Lung (tissue), 12 donors: ENCODE data around the gene GGT5. TPM values are rescaled to one million over a fixed set of nuclear protein-coding genes. Genes with fewer than 3 reads are reported as not detected.

Source experiments
- ATAC-seq: fragments of 200-7000 bp; cut with Tn5 transposase; one replicate; pipeline ENCODE4 v1.9.1; 2020; ENCODE audit warnings: moderate number of reproducible peaks; ENCODE audit not compliant: insufficient read depth, low FRiP score
- DNase-seq, 3 donors: peaks; one replicate each; pipeline ENCODE4 v3.0.0-alpha.2; 2013 to 2017
- H3K27ac ChIP-seq, 2 donors: one replicate each; pipeline ENCODE4 v1.5.1; 2013; ENCODE audit warnings: mild to moderate bottlenecking in 2 of 2, moderate library complexity in 2 of 2, control low read depth in 1 of 2, inconsistent platforms in 1 of 2, low read depth in 1 of 2, low read length in 1 of 2
- H3K27me3 ChIP-seq, 3 donors: one replicate each; pipeline ENCODE4 v1.5.1; 2013; ENCODE audit warnings: low read length in 2 of 3; ENCODE audit not compliant: control insufficient read depth in 3 of 3, insufficient read depth in 3 of 3
- H3K36me3 ChIP-seq, 4 donors: one replicate each; pipeline ENCODE4 v1.5.1; 2013; ENCODE audit warnings: low read length in 4 of 4, mild to moderate bottlenecking in 1 of 4, moderate library complexity in 1 of 4; ENCODE audit not compliant: control insufficient read depth in 4 of 4, insufficient read depth in 4 of 4
- H3K4me1 ChIP-seq, 5 donors: one replicate each; pipeline ENCODE4 v1.5.1; 2013; ENCODE audit warnings: low read length in 5 of 5, mild to moderate bottlenecking in 2 of 5, moderate library complexity in 1 of 5; ENCODE audit not compliant: control insufficient read depth in 5 of 5, insufficient read depth in 5 of 5
- H3K4me3 ChIP-seq: one replicate; pipeline ENCODE4 v1.5.1; 2013; ENCODE audit warnings: mild to moderate bottlenecking, control low read depth, moderate library complexity
- H3K9ac ChIP-seq, 2 donors: one replicate each; pipeline ENCODE4 v1.5.1; 2013; ENCODE audit warnings: low read length in 2 of 2, control low read depth in 1 of 2; ENCODE audit not compliant: insufficient read depth in 1 of 2
- H3K9me3 ChIP-seq, 4 donors: one replicate each; pipeline ENCODE4 v1.5.1; 2013; ENCODE audit warnings: low read length in 3 of 4, mild to moderate bottlenecking in 1 of 4, moderate library complexity in 1 of 4; ENCODE audit not compliant: control insufficient read depth in 4 of 4, insufficient read depth in 3 of 4
- CTCF ChIP-seq: IDR thresholded peaks from 2 replicates; pipeline ENCODE4 v1.5.1; 2012; ENCODE audit warnings: mild to moderate bottlenecking; ENCODE audit errors: control extremely low read depth, extremely low read depth
- WGBS, 2 donors: extraction: QIAGEN DNeasy Blood & Tissue Kit; methylation state at CpG; one replicate each; pipeline ENCODE4 v1.1.7; 2013; 5-methylcytosine and 5-hydroxymethylcytosine counted together
- polyA plus RNA-seq, 2 donors: library from polyadenylated mRNA; stranded (reverse); fragments of 200-250 nt; gene quantifications; one replicate each; pipeline ENCODE4 v1.2.1, GENCODE V29; 2013
- total RNA-seq, 2 donors: library from RNA; depleted of rRNA in 1 of 2; stranded (reverse); fragments of >200 nt in 1 of 2; gene quantifications; one replicate each; pipeline ENCODE4 v1.2.1, GENCODE V29; 2014 to 2021
- donor health status: control.
- donor health status: control.
- donor health status: Bipolar disorder and iron deficiency.
- donor health status: healthy.
- donor health status: DM: yes; HTN: yes; CAD: no.

Gene GGT5
- total and polyA plus RNA-seq, 4 donors = 9.8 to 92.0 (median 54.7) TPM

GRCh38 chr22:24178502-24179440, 66.1 kb downstream of the GGT5 start:
- Histone ChIP-seq H3K4me3 (no peak overlapping the region), H3K27me3 (no peaks in the 10 kb centered on the region), H3K4me1 (peaks cover 0 to 5% (median 0%) of the 10 kb centered on the region in 5 donors), H3K36me3 (peaks cover 0 to 31% (median 15%) of the 10 kb centered on the region in 4 donors), H3K9me3 (no peaks in the 10 kb centered on the region), H3K27ac (no peak overlapping the region), H3K9ac (no peak overlapping the region)
- WGBS, 2 donors = 86 to 90% methylated on average over 21 of the region's 21 CpGs
- no peak for DNase-seq
- TF ChIP-seq CTCF = no peak
- no peak for ATAC-seq

DNA sequence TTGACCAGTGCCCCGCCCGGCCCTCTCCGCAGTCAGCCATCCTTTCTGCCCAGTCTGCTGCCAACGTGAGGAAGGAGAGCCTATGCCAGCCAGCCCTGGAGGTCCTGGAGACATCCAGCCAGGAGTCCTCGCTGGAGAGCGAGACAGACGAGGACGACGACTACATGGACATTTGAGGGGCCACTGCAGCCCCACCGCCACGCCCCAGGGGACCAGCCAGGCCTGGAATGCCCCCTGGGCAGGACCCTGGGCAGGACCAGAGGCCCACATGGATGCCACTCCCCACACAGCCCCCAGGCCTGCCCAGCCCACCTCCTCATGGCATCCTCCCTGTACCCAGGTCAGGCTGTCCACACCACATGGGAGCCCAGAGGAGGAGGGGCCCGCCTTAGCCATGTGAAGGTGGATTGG, 66.9 kb downstream of the GGT5 start:
- WGBS, 2 donors = 91 to 97% methylated on average over 9 to 12 of the region's 12 CpGs
- Histone ChIP-seq H3K9ac (no peak overlapping the region), H3K27me3 (no peaks in the 10 kb centered on the region), H3K9me3 (no peaks in the 10 kb centered on the region), H3K27ac (no peak overlapping the region), H3K4me3 (no peak overlapping the region), H3K4me1 (peaks cover 0 to 5% (median 0%) of the 10 kb centered on the region in 5 donors), H3K36me3 (peaks cover 0 to 33% (median 17%) of the 10 kb centered on the region in 4 donors)
- TF ChIP-seq CTCF = no peak
- ATAC-seq (no peak), DNase-seq (no peak)

DNA sequence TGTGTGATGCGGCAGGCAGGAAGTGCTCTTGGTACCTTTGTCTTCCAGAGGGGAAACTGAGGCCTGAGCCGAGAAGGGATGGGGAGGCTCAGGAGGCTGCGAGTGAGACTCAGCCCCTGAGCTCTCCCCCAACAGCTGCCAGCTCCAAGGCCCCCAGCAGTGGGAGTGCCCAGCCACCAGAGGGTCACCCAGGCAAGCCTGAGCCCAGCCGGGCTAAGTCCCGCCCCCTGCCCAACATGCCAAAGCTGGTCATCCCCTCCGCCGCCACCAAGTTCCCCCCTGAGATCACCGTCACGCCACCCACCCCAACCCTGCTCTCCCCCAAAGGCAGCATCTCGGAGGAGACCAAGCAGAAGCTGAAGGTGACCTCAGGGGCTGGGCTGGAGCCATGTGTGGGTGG, 67.4 kb downstream of the GGT5 start:
- H3K27me3 ChIP-seq = no peaks in the 10 kb centered on the region
- no peak overlapping the region for H3K4me3 ChIP-seq
- peaks cover 0 to 3% (median 0%) of the 10 kb centered on the region in 5 donors for H3K4me1 ChIP-seq
- TF ChIP-seq CTCF = no peak
- DNase-seq (no peak), ATAC-seq (no peak)
- H3K9ac ChIP-seq = no peak overlapping the region
- peaks cover 0 to 39% (median 17%) of the 10 kb centered on the region in 4 donors for H3K36me3 ChIP-seq
- WGBS, 2 donors = 89 to 97% methylated on average over 10 of the region's 10 CpGs
- H3K9me3 ChIP-seq = no peaks in the 10 kb centered on the region
- H3K27ac ChIP-seq = no peak overlapping the region
